ENCODE results near the gene GRID1. TPM values are rescaled to one million over a fixed set of nuclear protein-coding genes. Genes with fewer than 3 reads are reported as not detected.
"Not testable (repeated sequence)": the region's sequence is repeated elsewhere in the genome, so short reads cannot be mapped to it uniquely, and the experiment has no call there.

GRID1 gene
- total RNA-seq, 2 experiments from 2014 or later: not detected

DNA sequence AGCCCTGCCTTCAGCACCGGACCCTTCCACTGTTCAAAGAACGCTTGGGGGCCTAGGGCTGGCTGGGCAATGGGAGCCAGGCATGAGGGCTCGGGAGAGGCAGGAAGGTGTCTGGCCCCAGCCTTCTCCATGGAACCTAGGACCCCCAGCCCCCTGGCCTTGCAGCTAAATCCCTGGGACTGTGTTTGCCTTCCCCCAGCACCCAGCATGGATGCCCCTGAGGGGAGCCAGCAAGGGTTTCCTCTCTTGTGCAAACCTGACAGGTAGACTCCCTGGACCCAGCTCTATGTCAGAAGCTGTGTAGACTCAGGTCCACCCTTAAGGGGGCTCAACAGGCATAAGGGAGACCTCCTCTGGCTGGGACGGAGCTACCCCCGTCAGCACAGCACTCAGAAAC lies 288.0 kb downstream of the GRID1 start:
- H3K4me3 Mint-ChIP-seq: no peak overlapping the region
- no peaks in the 10 kb centered on the region for H3K36me3 Mint-ChIP-seq (ENCODE audit: low read depth)
- H3K27ac Mint-ChIP-seq: no peak overlapping the region
- no peak for DNase-seq
- ChIA-PET POLR2A (no interaction called here), CTCF (no interaction called here)
- H3K27me3 Mint-ChIP-seq: peaks cover 6% of the 10 kb centered on the region
- no peaks in the 10 kb centered on the region for H3K9me3 Mint-ChIP-seq
- H3K4me1 Mint-ChIP-seq: peaks cover 2% of the 10 kb centered on the region

DNA sequence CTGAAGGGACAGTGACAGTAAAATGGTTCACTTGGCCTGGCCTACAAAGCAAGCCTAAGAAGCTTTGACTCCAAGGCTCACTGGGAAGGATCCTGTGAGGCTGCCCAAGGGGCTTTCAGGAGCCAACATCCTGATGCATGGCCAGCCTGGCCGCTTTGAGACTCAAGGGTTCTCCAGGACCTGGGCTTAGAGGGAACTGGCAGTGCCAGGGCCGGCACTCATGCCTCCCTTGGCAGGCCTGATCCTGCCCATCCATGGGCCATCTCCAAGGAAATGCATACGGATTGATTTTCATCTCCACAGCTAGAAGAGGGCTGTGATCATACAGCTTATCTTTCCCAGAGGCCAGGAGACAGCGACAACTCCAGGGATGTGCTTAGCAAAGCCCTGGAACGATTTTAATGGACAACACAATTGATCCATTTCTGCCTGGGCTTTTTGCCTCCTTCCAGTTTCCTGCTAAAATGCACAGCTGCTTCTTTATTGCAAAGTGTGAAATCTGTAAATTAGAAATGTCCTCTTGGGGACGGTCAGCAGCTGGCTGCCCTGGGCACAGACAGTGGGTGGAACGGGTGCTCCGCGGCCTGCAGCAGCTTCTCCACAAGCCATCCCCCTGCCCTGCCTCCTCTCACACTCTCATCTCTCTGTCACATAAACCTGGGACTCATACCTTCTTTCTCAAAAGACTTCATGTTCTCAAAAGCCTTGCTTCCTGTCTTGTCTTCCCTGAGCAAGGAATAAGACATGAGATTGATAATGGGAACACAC lies 288.5 kb downstream of the GRID1 start:
- POLR2A ChIA-PET: no interaction called here
- Mint-ChIP-seq H3K9me3 (no peaks in the 10 kb centered on the region), H3K36me3 (ENCODE audit: low read depth) (no peaks in the 10 kb centered on the region), H3K27me3 (peaks cover 6% of the 10 kb centered on the region), H3K27ac (no peak overlapping the region), H3K4me1 (peaks cover 2% of the 10 kb centered on the region), H3K4me3 (no peak overlapping the region)
- DNase-seq: peak; percentile 8
- CTCF ChIA-PET: no interaction called here

DNA sequence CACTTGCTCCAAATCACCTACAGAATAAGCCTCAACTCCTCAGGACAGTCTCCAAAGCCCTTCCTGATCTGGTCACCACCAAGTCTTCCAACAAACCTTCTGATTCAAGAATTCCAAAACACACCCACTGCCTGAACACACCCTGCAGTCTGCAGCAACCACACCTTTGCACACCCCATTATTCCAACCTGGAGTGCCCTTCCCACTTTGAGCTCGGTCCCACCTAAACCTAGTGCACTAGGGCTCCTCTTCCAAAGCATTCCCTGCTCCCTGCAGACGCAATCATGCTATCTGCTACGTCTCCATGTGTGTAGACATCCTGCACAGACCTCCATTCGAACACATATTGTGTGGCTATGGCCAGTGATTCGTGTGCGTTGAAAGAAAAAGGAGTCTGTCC lies 289.3 kb downstream of the GRID1 start:
- no peaks in the 10 kb centered on the region for H3K36me3 Mint-ChIP-seq (ENCODE audit: low read depth)
- no peaks in the 10 kb centered on the region for H3K9me3 Mint-ChIP-seq
- H3K27ac Mint-ChIP-seq: no peak overlapping the region
- H3K4me1 Mint-ChIP-seq: peaks cover 2% of the 10 kb centered on the region
- POLR2A ChIA-PET: no interaction called here
- H3K27me3 Mint-ChIP-seq: peaks cover 6% of the 10 kb centered on the region
- H3K4me3 Mint-ChIP-seq: no peak overlapping the region
- no peak for DNase-seq
- CTCF ChIA-PET: no interaction called here

DNA sequence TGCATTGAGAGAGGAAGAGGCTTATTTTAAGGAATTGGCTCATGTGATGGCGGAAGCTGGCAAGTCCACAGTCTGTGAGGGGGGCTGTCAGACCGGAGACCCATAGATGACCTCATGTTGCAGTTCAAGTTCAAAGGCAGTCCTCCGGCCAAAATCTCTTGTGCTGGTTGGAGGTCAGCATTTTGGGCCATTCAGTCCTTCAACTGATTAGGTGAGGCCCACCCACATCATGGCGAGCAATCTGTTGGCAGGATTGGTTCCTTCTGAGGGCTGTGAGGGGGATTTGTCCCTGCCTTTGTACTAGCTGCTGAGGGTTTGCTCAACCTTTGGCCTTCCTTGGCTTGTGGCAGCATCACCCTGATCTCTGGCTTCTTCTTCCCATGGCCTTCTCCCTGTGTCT lies 290.1 kb downstream of the GRID1 start:
- H3K4me1 Mint-ChIP-seq; DNase-seq; CTCF ChIA-PET; H3K27me3 Mint-ChIP-seq; H3K36me3 Mint-ChIP-seq (ENCODE audit: low read depth); H3K4me3 Mint-ChIP-seq; POLR2A ChIA-PET; H3K27ac Mint-ChIP-seq; H3K9me3 Mint-ChIP-seq: not testable (repeated sequence)

DNA sequence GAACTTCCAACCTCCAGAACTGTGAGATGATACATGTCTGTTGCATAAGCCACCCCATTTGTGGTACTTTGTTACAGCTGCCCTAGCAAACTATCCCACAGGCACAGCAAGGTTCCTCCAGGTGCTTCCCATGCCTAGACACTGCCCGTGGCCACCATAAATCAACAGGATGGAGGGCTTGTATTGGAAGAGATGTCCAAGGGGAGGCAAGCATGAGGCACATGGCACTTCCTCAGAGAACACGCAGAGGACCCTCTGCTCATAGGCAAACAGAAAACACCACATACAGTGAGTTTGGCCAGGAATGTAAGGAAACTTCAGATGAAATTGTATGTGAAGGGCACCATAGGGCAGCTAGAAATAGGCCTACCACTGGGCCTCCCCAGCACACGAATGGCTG lies 291.1 kb downstream of the GRID1 start:
- H3K4me3 Mint-ChIP-seq: no peak overlapping the region
- no peak overlapping the region for H3K27ac Mint-ChIP-seq
- H3K27me3 Mint-ChIP-seq: peaks cover 8% of the 10 kb centered on the region
- H3K36me3 Mint-ChIP-seq (ENCODE audit: low read depth): no peaks in the 10 kb centered on the region
- DNase-seq: no peak
- H3K9me3 Mint-ChIP-seq: no peaks in the 10 kb centered on the region
- ChIA-PET POLR2A (no interaction called here), CTCF (no interaction called here)
- peaks cover 2% of the 10 kb centered on the region for H3K4me1 Mint-ChIP-seq

DNA sequence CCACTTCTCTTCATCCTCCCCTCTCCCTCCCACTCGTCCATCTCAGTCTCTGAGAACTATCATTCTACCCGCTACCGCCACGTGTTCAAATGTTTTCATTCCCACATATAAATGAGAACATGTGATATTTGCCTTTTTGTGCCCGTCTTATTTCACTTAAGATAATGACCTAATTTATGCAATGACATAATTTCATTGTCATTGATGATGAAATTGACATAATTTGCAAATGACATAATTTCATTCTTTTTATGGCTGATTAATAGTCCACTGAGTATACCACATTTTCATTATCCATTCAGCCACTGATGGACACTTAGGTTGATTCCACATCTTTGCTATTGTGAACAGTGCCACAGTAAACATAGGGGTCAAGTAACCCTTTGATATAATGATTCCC lies 292.3 kb downstream of the GRID1 start:
- Mint-ChIP-seq H3K4me1 (peaks cover 2% of the 10 kb centered on the region), H3K36me3 (ENCODE audit: low read depth) (no peaks in the 10 kb centered on the region), H3K27me3 (peaks cover 7% of the 10 kb centered on the region), H3K9me3 (no peaks in the 10 kb centered on the region), H3K27ac (no peak overlapping the region), H3K4me3 (no peak overlapping the region)
- ChIA-PET CTCF (no interaction called here), POLR2A (no interaction called here)
- DNase-seq: no peak

DNA sequence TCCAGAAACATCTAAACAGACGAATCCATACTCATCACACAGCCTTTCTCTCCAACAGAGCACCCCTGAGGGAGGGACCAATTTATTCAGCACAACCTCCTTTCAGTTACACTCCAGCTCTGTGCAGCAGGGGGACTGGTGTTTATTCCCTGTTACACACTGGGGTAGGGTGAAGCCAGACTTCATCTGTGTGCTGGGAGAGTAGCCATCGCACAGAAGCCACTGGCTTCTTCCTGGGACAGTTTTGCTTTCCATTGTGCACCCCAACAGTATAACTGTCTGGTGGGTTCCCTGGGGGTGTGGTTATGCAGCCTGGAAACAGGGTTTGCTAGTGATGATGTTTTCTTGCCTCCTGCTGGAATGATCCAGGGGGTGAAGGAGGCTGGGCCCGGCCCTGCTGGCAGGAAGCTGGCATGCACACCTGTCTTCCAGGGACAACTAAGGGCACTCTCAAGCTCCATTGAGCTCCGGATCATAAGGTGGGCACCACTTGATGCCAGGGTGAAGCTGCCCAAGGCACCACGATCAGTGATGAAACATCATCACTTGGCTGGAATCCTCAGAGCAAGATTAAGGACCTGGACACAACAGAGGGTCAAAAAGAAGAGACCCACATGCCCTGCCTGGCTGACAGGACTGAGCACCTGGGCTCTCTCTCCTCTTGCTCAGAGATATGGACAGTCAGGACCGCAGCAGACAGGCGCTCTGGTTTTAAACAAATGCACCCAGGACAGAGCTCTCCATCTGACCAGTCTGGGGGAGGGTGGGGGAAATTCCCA lies 293.2 kb downstream of the GRID1 start:
- CTCF ChIA-PET: no interaction called here
- H3K27me3 Mint-ChIP-seq: peaks cover 7% of the 10 kb centered on the region
- H3K27ac Mint-ChIP-seq: no peak overlapping the region
- POLR2A ChIA-PET: no interaction called here
- H3K9me3 Mint-ChIP-seq: no peaks in the 10 kb centered on the region
- H3K4me1 Mint-ChIP-seq: peaks cover under 1% of the 10 kb centered on the region
- no peaks in the 10 kb centered on the region for H3K36me3 Mint-ChIP-seq (ENCODE audit: low read depth)
- H3K4me3 Mint-ChIP-seq: no peak overlapping the region
- DNase-seq: peak; percentile 7

DNA sequence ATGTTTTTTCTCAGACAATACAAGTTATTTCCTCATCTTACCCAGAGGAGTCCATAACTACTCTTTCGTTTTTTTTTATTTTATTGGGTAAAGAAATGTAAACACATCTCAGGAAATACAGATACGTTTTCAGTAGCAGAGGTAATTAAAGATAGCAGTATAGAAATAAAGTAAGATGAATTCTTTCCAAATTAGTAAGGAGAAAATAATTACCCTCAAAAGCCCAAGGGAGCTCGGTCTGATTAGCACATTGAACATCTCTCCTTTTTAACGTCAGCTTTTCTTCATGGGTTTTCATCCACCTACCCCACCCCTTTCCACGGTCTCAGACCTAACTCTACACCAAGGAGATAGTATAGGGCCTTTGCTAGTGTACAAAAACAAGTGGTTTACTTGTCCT lies 294.2 kb downstream of the GRID1 start:
- no peak for DNase-seq
- no peaks in the 10 kb centered on the region for H3K9me3 Mint-ChIP-seq
- H3K4me3 Mint-ChIP-seq: no peak overlapping the region
- no peaks in the 10 kb centered on the region for H3K36me3 Mint-ChIP-seq (ENCODE audit: low read depth)
- H3K27me3 Mint-ChIP-seq: peaks cover 7% of the 10 kb centered on the region
- POLR2A ChIA-PET: no interaction called here
- H3K27ac Mint-ChIP-seq: no peak overlapping the region
- H3K4me1 Mint-ChIP-seq: no peaks in the 10 kb centered on the region
- CTCF ChIA-PET: no interaction called here

DNA sequence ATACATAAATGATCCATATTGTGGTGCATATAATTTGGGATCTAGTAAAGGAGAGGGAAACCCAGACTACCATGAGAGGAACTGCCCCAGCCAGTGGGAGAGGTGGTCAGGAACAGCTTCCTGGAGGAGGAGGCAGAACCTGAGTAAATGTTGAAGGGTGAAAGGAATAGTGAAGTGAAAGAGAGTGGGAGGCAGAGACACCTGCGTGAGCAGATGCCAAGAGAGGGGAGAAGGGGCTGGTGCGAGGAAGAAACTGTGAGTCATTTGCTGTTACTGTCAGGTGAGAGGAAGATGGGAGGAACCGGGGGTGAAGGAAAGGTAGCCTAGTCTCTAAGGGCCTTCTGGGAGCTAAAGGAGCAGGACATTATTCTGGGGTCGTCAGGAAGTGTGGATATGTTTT lies 294.8 kb downstream of the GRID1 start:
- ChIA-PET CTCF (no interaction called here), POLR2A (no interaction called here)
- H3K4me3 Mint-ChIP-seq: no peak overlapping the region
- DNase-seq: peak; percentile 7
- H3K27ac Mint-ChIP-seq: no peak overlapping the region
- no peaks in the 10 kb centered on the region for H3K9me3 Mint-ChIP-seq
- peaks cover 3% of the 10 kb centered on the region for H3K27me3 Mint-ChIP-seq
- no peaks in the 10 kb centered on the region for H3K36me3 Mint-ChIP-seq (ENCODE audit: low read depth)
- H3K4me1 Mint-ChIP-seq: no peaks in the 10 kb centered on the region

DNA sequence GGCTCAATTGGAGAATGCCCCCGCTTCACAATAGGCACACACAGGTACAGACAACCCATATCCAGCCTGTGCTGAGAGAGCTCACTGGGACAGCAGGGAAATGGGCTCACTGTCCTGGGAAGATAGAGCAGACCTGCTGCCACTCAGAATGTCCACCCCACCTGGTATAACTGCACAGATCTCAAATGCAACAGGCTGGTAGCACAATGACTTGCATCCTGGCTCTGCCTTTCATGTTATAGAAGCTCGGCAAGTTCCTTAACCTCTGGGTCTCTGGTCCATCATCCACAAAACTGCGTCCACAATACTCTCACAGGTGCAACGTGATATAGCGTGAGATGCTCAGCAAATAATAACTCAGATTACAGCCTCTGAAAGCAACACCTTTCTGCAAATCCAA lies 295.4 kb downstream of the GRID1 start:
- no peaks in the 10 kb centered on the region for H3K9me3 Mint-ChIP-seq
- H3K4me3 Mint-ChIP-seq: no peak overlapping the region
- DNase-seq: peak; percentile 5
- H3K36me3 Mint-ChIP-seq (ENCODE audit: low read depth): no peaks in the 10 kb centered on the region
- POLR2A ChIA-PET: no interaction called here
- CTCF ChIA-PET: no interaction called here
- H3K27me3 Mint-ChIP-seq: peaks cover 3% of the 10 kb centered on the region
- H3K27ac Mint-ChIP-seq: no peak overlapping the region
- no peaks in the 10 kb centered on the region for H3K4me1 Mint-ChIP-seq

DNA sequence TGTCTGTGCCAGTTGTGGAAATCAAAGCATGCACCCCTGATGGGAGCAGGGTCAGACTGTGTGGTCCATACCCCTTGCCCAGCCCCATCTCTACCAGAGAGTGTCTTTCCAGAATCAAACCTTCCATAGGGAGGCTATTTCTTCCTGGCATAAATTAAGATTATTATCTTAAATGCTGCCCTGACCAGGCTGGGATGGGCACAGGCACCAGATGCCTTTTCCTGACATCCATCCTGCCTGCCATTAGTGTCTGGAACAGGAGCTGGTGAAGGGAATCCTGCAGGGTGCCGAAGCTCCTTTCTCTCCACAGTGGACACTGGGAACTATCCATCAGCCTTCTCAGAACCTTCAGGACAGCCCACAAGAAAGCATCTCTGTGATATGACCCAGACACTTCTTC lies 296.3 kb downstream of the GRID1 start:
- CTCF ChIA-PET: no interaction called here
- Mint-ChIP-seq H3K27me3 (peaks cover 4% of the 10 kb centered on the region), H3K4me3 (no peak overlapping the region), H3K4me1 (no peaks in the 10 kb centered on the region), H3K27ac (no peak overlapping the region), H3K9me3 (no peaks in the 10 kb centered on the region), H3K36me3 (ENCODE audit: low read depth) (no peaks in the 10 kb centered on the region)
- POLR2A ChIA-PET: no interaction called here
- no peak for DNase-seq

DNA sequence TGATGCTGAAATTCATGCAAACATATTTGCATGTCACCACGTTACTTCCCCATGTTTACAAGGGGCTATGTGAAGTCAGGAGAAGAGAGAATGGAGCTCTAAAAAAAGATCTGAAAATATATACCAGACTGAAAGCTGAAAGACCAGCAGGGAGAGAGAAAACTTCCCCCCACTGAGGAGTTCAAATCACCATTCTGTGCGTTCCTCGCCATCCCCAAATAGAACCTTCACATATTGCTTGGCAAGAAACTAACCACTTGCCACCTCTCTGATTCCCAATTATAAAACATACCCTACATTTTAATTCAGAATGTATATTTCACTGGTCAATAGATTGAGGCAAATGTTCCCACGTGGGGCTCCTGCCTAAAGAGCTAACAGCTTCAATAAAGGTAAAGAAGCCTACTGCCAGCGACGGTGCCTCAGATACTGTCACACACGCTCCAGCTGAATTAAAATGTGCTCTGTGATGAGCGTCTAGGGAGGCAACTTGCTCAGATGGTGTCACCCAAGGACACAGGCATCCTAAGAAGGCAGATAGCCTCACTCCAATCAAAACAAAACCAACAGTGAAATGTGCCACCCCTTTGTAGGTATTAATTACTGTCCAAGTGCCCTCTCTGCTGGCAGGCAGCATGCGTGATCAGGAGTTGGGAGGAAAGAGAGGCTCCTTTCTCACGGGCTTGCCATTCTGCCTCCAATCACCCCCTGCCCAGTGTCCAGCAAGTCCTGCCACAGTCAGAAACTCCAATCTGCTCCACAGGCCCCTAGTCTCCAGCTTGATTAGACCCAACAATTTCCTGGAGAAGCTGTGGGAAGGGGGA lies 298.2 kb downstream of the GRID1 start:
- Mint-ChIP-seq H3K4me1 (no peaks in the 10 kb centered on the region), H3K4me3 (no peak overlapping the region), H3K9me3 (no peaks in the 10 kb centered on the region), H3K27me3 (peaks cover 9% of the 10 kb centered on the region), H3K36me3 (ENCODE audit: low read depth) (no peaks in the 10 kb centered on the region), H3K27ac (no peak overlapping the region)
- POLR2A ChIA-PET: no interaction called here
- CTCF ChIA-PET: no interaction called here
- no peak for DNase-seq

DNA sequence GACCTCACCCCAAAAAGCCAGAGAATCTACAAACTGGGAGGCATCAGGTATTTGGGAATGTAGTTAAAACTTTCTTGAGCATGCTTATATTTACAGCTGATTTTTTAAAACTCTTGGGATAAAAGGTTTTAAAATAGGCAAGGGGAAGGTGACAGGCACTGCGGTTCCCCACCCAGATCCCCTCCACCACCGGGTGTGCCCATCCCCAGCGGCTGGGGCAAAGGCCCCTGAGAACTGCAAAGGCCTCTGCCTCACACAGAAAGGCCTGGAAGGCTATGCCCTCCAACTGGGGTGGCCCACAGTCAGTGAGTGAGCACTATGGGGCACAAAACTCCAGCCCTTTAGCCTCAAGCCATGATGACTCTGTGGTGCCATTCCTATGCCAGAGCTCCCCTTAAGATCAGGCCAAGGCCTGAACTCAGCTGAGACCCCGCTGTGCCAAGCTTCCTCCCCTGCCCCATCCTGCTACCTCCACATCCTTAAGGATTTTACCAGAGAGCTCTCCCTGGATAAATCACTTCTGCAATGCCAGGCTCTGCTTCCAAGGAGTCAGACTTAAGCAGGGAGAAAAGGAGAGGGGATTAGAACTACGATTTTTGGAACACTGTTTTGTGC lies 299.1 kb downstream of the GRID1 start:
- Mint-ChIP-seq H3K4me3 (no peak overlapping the region), H3K36me3 (ENCODE audit: low read depth) (no peaks in the 10 kb centered on the region), H3K27me3 (peaks cover 9% of the 10 kb centered on the region), H3K27ac (no peak overlapping the region), H3K4me1 (no peaks in the 10 kb centered on the region), H3K9me3 (no peaks in the 10 kb centered on the region)
- DNase-seq: no peak
- ChIA-PET POLR2A (no interaction called here), CTCF (no interaction called here)

Measured in activated CD4-positive, alpha-beta memory T cell treated with anti-CD3 and anti-CD28 coated beads, Interleukin-2, amount 10 ng/mL, durations not matched to agents 7 days and 5 days (primary cell).